Fibroblast of lung (primary cell): ENCODE data around the gene LCN6.

Experiments
- EZH2 ChIP-seq: IDR thresholded peaks from 2 replicates; pipeline ENCODE4 v1.5.1; 2012; ENCODE audit warnings: low read length, control low read depth, mild to moderate bottlenecking; ENCODE audit errors: missing control alignments
- TF ChIP-seq, protein P1 (sequence below), 2 donors: IDR thresholded peaks in 1 of 2; conservative IDR thresholded peaks in 1 of 2; 1 replicate in 1 of 2; 2 replicates in 1 of 2; pipeline ENCODE4 v1.5.1; 2011 to 2012; ENCODE audit warnings: low read length in 2 of 2, control low read depth in 1 of 2, inconsistent platforms in 1 of 2, low read depth in 1 of 2, mild to moderate bottlenecking in 1 of 2

- TF ChIP-seq, protein P1, sequence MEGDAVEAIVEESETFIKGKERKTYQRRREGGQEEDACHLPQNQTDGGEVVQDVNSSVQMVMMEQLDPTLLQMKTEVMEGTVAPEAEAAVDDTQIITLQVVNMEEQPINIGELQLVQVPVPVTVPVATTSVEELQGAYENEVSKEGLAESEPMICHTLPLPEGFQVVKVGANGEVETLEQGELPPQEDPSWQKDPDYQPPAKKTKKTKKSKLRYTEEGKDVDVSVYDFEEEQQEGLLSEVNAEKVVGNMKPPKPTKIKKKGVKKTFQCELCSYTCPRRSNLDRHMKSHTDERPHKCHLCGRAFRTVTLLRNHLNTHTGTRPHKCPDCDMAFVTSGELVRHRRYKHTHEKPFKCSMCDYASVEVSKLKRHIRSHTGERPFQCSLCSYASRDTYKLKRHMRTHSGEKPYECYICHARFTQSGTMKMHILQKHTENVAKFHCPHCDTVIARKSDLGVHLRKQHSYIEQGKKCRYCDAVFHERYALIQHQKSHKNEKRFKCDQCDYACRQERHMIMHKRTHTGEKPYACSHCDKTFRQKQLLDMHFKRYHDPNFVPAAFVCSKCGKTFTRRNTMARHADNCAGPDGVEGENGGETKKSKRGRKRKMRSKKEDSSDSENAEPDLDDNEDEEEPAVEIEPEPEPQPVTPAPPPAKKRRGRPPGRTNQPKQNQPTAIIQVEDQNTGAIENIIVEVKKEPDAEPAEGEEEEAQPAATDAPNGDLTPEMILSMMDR (conservative IDR thresholded peaks at IDR 0.05 in 1 of 2, IDR thresholded peaks at IDR 0.05 in 1 of 2; ENCODE audit: low read depth in 1 of 2, low read length in 2 of 2), result no peak
- no peak for TF ChIP-seq EZH2
These were observed 38.7 kb downstream of the LCN6 start for GRCh38 chr9:136709454-136710109.
